ENCODE data around the gene CD207.

DNA sequence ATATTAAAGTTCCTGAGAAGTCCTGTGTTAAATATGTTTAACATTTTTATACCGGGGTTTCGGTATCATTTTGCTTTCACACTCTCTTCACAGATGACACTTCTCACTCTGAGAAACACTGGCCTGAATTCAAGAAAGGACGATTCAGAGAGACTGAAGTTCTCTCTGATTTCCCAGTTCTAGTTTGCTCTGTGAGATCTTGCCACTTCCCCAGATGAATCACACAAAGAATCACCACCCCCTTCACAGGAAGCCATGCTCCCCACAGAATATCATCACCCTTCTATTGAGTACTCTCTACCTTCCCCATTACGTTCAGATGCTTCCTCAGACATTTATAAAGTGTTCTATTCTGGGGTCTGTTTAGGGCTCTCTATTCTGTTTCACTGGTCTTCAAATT, 16.1 kb upstream of the CD207 start:
- TF ChIP-seq POLR2A (IDR thresholded peaks at IDR 0.05) (no peak), POLR2AphosphoS5 (IDR thresholded peaks at IDR 0.05; ENCODE audit: insufficient read depth in 1 of 2, low read depth in 1 of 2) (no peak)
- TF ChIP-seq, protein P1, sequence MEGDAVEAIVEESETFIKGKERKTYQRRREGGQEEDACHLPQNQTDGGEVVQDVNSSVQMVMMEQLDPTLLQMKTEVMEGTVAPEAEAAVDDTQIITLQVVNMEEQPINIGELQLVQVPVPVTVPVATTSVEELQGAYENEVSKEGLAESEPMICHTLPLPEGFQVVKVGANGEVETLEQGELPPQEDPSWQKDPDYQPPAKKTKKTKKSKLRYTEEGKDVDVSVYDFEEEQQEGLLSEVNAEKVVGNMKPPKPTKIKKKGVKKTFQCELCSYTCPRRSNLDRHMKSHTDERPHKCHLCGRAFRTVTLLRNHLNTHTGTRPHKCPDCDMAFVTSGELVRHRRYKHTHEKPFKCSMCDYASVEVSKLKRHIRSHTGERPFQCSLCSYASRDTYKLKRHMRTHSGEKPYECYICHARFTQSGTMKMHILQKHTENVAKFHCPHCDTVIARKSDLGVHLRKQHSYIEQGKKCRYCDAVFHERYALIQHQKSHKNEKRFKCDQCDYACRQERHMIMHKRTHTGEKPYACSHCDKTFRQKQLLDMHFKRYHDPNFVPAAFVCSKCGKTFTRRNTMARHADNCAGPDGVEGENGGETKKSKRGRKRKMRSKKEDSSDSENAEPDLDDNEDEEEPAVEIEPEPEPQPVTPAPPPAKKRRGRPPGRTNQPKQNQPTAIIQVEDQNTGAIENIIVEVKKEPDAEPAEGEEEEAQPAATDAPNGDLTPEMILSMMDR (IDR thresholded peaks at IDR 0.05): no peak
